Fibroblast of mammary gland (primary cell): ENCODE measurements around the gene FAM200C.
"Not testable (repeated sequence)": the region's sequence is repeated elsewhere in the genome, so short reads cannot be mapped to it uniquely, and the experiment has no call there.

Experiments used
- DNase-seq: peaks from one replicate; pipeline ENCODE4 v3.0.0-alpha.2; 2010; ENCODE audit warnings: low read depth
- H3K4me3 ChIP-seq: 2 replicates; pipeline ENCODE4 v1.5.1; 2011; ENCODE audit warnings: low read depth, mild to moderate bottlenecking, low read length, moderate library complexity; ENCODE audit not compliant: control insufficient read depth
- TF ChIP-seq, protein P1 (sequence below): conservative IDR thresholded peaks from 2 replicates; pipeline ENCODE4 v1.5.1; 2011; ENCODE audit warnings: low read depth, low read length, inconsistent platforms; ENCODE audit not compliant: control insufficient read depth, insufficient read depth

Gene FAM200C

DNA sequence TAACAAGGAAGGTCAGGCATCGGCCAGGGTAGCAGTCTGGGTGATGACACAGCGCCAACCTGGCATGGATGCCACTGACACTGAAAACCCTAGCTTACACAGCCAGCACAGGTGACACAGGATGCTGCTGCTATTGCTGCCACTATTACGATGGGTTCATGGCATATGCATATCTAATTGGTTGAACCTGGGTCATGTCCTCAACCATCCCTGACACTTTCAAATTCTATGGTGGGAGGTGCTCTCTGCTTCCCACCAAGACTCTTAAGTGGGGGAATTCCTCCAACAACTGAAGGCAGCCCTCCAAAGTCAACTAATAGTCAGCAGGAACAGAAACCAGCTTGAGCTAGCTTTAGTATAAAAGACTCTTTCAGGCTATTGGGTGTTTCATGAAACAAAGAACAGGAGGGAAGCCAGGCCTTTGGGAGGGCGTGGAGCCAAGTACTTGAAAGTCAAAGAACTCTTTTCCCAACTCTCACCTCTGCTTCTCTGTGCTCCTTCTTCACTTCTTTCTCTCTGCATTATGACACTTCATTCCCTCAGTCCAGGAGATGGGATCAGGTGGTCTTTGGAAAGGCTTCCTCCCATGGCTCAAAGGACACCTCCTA lies 43.1 kb upstream of the FAM200C start:
- TF ChIP-seq, protein P1, sequence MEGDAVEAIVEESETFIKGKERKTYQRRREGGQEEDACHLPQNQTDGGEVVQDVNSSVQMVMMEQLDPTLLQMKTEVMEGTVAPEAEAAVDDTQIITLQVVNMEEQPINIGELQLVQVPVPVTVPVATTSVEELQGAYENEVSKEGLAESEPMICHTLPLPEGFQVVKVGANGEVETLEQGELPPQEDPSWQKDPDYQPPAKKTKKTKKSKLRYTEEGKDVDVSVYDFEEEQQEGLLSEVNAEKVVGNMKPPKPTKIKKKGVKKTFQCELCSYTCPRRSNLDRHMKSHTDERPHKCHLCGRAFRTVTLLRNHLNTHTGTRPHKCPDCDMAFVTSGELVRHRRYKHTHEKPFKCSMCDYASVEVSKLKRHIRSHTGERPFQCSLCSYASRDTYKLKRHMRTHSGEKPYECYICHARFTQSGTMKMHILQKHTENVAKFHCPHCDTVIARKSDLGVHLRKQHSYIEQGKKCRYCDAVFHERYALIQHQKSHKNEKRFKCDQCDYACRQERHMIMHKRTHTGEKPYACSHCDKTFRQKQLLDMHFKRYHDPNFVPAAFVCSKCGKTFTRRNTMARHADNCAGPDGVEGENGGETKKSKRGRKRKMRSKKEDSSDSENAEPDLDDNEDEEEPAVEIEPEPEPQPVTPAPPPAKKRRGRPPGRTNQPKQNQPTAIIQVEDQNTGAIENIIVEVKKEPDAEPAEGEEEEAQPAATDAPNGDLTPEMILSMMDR = no peak
- no peak overlapping the region for H3K4me3 ChIP-seq
- DNase-seq = no peak

DNA sequence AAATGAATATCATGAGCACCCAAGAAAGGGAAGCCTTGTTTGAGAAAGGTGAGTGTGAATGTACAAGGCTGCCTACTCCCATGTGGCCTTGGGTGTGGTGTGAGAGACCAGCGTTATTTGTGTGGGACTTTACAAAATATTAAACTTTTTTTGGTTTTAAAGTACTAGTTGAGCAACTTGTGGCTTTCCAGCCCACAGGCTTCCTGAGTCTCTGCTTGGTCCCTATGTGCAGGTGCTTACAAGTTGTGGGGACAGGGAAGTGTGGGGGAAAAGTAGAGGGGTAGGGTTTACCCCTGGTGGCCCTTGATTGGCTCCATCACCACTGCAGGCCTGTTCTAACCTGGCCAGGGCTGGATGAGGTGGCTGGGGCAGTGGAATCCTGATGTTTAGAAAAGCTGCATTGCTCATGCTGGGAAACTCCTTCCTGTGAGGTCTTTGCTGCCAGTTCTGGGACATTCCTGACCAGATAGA lies 41.5 kb upstream of the FAM200C start:
- TF ChIP-seq, protein P1 = no peak
- DNase-seq = no peak
- no peak overlapping the region for H3K4me3 ChIP-seq

DNA sequence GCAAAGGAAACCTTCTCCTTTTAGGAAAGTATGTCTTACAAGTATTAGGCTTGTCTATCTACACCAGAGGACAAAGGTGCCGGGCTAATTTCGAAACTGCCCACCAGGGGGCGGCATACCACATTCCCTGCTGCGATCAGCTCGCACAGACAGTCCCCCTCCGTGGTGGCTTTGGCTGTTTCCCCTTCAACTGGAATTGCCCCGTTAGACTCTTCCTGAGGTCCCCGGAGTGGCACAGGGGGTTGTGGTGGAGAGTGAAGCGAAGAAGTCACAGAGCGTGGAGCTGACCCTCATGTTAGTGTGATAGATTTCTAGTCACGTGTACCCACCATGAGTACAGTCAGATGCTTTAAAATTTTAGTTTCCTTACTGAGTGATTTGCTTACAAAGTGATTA lies 39.3 kb upstream of the FAM200C start:
- H3K4me3 ChIP-seq = peak overlapping the region; percentile 49
- TF ChIP-seq, protein P1 = peak; percentile 92
- peak; percentile 70 for DNase-seq

DNA sequence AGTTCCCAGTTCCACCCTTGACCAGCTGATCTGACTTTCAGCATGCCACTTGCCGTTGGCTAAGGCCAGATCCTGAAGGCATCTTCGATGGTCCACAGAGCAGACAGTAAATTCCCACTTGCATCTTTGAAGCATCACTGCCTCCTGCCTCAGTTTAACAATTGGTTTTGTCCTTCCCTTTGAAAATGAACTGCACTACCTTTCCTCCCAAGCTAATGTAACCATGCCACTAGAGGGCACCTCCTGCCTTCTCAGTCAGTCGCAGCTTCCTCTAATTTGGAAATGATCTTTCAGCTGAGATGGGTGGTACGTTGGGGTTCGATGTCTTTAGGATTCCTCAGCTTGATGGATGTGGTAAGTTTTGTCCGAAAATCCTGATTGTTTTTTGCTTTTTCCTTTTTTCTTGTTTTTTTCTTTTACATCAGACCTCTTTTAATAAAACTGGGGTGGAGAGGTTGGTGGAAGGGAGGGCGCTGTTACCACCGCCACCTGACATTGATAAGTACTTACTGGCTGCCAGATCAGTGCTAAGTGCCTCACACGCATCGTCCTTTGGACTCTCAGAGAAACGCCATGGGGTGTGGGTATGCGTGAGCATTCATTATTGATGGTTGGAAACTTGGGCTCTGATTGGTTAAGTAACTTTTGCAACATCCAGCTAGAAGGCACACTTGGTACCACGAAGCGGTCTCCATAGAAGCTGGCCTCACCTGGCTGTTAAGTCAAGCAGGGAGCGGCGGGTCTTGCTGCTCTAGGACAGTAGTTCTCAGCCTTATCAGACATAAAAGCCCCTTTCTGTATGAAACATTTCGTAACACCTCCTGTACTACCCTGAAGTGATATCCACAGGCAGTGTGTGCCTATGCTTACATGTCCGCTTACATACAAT lies 38.7 kb upstream of the FAM200C start:
- peak; percentile 72 for DNase-seq
- TF ChIP-seq, protein P1 = peak; percentile 98
- H3K4me3 ChIP-seq = peak overlapping the region; percentile 49

DNA sequence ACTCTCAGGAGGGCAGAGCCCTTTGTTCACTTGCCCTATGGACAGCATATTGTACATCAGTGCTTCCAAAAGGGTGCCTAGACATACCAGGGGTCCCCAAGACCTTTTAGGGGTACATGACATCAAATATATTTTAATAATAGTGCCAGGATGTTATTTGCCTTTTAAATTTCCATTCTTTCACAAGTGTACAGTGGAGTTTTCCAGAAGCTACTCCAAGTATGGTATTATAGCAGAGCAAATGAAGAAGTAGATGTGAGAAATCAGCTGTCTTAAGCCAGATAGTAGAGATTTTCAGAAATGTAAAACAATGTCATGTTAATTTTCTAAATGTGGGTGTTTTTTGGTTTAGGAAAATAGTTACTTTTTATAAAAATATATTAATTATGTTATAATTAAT lies 37.4 kb upstream of the FAM200C start:
- DNase-seq = no peak
- TF ChIP-seq, protein P1 = no peak
- H3K4me3 ChIP-seq = no peak overlapping the region

DNA sequence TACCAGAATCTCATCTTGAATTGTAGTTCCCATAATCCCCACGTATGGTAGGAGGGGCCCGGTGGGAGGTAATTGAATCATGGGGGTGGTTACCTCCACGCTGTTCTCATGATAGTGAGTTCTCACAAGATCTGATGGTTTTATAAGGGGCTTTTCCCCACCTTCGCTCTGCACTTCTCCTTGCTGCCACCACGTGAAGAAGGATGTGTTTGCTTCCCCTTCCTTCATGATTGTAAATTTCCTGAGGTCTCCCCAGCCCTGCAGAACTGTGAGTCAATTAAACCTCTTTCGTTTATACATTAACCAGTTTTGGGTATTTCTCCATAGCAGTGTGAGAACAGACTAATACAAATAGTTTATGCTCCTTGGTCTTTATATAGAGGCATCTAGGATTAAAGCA lies 36.8 kb upstream of the FAM200C start:
- not testable (repeated sequence) for H3K4me3 ChIP-seq, DNase-seq

DNA sequence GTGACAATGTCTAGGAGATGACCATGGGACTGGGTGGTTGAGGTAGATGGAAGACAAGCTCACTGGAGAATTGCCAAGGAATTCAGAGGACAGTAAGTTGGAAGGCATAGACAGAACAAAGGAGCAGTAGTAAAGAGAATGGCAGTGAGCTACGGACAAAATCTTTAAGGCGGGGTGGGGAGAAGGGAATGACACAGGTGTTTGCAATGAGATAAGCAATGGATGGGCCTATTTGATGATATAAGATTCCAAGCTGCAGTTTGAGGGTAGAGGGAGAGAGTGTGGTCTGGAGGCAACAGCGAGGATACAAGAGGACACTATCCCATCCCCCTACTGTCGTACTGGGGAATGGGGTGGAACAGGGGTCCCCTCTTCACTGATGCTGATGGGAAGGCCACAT lies 36.2 kb upstream of the FAM200C start:
- DNase-seq = no peak
- TF ChIP-seq, protein P1 = no peak
- H3K4me3 ChIP-seq = no peak overlapping the region
